GM12874 (cell line): ENCODE data around the gene TMPRSS11D.

Experiments used
- TF ChIP-seq, protein P1 (sequence below): IDR thresholded peaks from 2 replicates; pipeline ENCODE4 v1.5.1; 2011; ENCODE audit warnings: low read depth, mild to moderate bottlenecking, control low read depth, low read length, moderate library complexity; ENCODE audit not compliant: insufficient read depth

TMPRSS11D gene

DNA sequence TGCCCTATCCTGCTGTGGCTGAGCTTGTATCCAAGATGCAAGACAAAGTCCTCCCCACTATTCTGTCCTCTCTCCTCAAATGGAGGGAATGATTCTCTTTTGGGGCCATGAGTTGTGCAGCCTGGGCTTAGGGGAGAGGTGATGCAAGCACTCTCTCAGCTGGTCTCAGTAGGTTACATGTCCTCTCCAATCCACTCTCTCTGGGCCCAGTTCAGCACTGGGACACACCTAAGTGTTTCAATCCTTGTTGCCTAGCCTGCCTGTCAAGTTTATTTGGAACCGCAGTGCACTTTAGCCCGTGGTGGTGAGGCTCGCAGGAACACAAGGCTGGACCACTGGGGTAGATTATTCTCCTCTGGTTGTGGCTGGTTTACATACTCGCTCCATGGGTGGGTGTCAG lies 23.8 kb upstream of the TMPRSS11D start:
- TF ChIP-seq, protein P1, sequence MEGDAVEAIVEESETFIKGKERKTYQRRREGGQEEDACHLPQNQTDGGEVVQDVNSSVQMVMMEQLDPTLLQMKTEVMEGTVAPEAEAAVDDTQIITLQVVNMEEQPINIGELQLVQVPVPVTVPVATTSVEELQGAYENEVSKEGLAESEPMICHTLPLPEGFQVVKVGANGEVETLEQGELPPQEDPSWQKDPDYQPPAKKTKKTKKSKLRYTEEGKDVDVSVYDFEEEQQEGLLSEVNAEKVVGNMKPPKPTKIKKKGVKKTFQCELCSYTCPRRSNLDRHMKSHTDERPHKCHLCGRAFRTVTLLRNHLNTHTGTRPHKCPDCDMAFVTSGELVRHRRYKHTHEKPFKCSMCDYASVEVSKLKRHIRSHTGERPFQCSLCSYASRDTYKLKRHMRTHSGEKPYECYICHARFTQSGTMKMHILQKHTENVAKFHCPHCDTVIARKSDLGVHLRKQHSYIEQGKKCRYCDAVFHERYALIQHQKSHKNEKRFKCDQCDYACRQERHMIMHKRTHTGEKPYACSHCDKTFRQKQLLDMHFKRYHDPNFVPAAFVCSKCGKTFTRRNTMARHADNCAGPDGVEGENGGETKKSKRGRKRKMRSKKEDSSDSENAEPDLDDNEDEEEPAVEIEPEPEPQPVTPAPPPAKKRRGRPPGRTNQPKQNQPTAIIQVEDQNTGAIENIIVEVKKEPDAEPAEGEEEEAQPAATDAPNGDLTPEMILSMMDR, result no peak

- TF ChIP-seq, protein P1, result no peak
Observed at GRCh38 chr4:67899096-67899495, 15.3 kb upstream of the TMPRSS11D start.

DNA sequence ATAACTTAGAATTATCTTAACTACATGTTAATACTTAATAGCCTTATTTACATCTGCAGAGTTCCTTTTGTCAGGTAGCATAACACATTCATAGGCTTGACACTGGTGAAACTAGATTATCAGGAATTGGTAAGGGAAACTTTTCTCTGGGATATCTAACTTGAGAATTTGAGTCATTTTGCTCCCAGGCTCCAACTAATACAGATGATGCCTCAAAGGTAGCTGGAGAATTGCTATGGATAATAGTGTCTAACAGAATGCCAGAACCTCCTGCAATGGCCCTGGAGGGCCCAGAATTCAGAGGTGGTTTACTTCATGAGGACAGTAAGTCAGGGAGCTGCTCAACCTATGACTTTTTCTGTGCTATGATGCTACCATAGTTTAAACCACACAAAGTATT lies 13.9 kb upstream of the TMPRSS11D start:
- TF ChIP-seq, protein P1, result no peak

GRCh38 chr4:67896421-67897065 lies 12.7 kb upstream of the TMPRSS11D start:
- TF ChIP-seq, protein P1, result no peak

DNA sequence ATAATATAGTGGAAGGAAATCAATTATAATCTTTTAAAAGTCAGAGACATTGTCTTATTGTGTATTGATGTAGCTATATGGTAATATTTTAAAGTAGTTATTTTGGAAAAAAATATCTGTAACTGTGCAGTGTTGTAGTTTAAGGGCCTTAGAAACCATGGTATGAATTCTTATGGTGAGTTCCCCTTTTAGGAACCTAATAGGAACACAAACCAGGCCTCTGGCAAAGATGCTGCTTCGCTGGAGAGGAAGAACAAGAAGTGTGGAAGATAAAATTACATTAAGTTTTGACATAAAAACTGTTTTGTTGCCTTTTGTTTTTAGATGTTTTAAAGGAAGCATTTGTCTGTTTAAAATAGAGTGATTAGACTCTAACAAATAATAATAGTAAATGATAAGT lies 10.9 kb upstream of the TMPRSS11D start:
- TF ChIP-seq, protein P1, result no peak

DNA sequence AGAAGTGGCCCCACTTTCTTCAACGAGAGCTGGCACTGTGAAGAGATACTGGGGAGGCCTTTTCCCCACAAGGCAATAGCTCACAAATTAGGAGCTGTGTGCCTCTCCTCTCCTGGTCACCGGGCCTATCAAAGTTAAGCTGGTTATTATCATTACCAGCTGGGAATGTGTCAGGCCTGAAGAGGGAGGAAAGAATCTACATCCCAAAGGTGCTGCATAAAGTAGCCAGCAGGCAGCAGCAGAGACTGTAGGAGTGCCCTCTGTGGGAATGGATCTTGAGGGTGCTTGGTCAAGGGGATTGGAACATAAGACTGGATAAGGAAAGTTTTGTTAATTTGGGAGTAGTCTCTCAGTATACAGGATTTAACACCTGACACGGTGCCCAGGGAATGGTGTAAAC lies 9.1 kb upstream of the TMPRSS11D start:
- TF ChIP-seq, protein P1, result no peak

DNA sequence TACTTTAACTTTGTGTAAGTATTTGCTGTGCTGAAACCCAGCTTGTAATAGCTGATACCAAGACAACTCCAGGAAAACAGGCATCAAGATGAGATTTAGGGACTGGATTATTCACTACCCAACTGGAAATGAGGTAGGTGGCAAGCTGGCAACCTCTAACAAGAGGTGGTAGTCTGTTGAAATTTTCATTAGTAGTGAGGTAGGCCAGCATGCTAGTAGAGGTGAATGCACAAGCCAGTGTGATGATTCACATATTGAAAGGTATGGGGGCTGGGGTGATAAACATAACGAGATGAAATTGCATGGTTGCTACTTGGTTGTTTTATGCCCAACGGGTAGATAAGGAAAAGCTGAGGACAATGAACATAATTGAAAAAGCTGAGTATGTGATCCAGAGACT lies 8.5 kb upstream of the TMPRSS11D start:
- TF ChIP-seq, protein P1, result no peak
